Myocyte (in vitro differentiated cells): Measurements from ENCODE around the gene LRRC37A. TPM values are rescaled to one million over a fixed set of nuclear protein-coding genes. Genes with fewer than 3 reads are reported as not detected.
"Not testable (repeated sequence)": the region's sequence is repeated elsewhere in the genome, so short reads cannot be mapped to it uniquely, and the experiment has no call there.

Experiments used
- DNase-seq: peaks from one replicate; pipeline ENCODE4 v3.0.0-alpha.2; 2012; ENCODE audit warnings: low read depth
- polyA plus RNA-seq: library from polyadenylated mRNA; unstranded; fragments of >200 nt; gene quantifications from one replicate; pipeline ENCODE4 v1.2.1, GENCODE V29; 2012; ENCODE audit warnings: missing spikeins
- total RNA-seq: library from RNA; depleted of rRNA; stranded (reverse); fragments of >200 nt; gene quantifications from 2 replicates; pipeline ENCODE4 v1.2.3, GENCODE V29; 2014

The LRRC37A gene
- 1.1 and 1.5 TPM in 2 replicates for total RNA-seq
- polyA plus RNA-seq: 1.3 TPM

DNA sequence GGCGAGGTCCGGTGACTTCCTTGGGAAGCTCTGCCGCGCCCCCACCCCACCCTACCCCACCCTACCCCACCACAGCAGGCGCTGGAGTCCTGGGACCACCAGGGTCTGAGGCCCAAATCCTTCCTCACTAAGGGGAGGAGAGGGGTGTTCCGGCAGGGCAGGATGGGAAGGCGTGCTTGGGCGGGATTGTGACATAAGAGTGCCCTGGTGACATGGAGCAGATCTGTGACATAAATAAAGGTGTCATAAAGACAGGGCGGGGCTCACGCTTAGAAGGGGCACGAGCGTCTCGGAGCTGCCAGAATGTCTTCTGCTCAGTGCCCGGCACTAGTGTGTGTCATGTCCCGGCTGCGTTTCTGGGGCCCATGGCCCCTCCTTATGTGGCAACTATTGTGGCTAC, at the start of gene LRRC37A:
TSS of gene LRRC37A (plus strand) at position 301 of the 400 bp plus-strand sequence. CDS start at position 304, 3 bp downstream.
- DNase-seq: not testable (repeated sequence)

- DNase-seq: not testable (repeated sequence)
Measured at GRCh38 chr17:46249153-46249552, 45.8 kb upstream of the LRRC37A start.

DNA sequence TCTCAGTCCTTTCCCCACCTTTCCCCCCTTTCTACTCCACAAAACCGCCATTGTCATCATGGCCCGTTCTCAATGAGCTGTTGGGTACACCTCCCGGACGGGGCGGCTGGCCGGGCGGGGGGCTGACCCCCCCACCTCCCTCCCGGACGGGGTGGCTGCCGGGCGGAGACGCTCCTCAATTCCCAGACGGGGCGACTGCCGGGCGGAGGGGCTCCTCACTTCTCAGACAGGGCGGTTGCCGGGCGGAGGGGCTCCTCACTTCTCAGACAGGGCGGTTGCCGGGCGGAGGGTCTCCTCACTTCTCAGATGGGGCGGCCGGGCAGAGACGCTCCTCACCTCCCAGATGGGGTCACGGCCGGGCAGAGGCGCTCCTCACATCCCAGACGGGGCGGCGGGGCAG, 42.1 kb upstream of the LRRC37A start:
- DNase-seq: not testable (repeated sequence)

- DNase-seq: peak; percentile 31
Measured at GRCh38 chr17:46253722-46254121, 41.2 kb upstream of the LRRC37A start.

GRCh38 chr17:46254215-46254614, 40.7 kb upstream of the LRRC37A start:
- not testable (repeated sequence) for DNase-seq

DNA sequence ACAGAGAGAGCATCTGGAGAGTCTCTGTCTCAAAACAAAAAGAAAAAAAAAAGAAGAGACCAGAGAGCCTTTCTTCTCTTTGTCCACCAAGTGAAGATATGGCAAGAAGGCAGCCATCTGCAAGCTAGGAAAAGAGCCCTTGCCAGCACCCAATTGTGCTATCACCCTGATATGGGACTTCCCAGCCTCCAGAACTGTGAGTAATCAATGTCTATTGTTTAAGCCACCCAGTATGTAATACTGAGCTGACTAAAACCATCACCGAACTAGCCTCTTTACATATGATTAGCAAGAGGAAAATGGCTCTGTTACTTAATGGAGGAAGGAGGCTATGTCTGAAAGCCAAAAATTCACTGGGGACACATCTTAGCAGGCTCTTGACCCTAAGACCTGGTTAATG, 38.6 kb upstream of the LRRC37A start:
- not testable (repeated sequence) for DNase-seq

GRCh38 chr17:46259845-46260661, 34.9 kb upstream of the LRRC37A start:
- DNase-seq: not testable (repeated sequence)

GRCh38 chr17:46262271-46262670, 32.7 kb upstream of the LRRC37A start:
- no peak for DNase-seq

- peak; percentile 62 for DNase-seq
Measured at GRCh38 chr17:46264456-46265198, 30.3 kb upstream of the LRRC37A start.

DNA sequence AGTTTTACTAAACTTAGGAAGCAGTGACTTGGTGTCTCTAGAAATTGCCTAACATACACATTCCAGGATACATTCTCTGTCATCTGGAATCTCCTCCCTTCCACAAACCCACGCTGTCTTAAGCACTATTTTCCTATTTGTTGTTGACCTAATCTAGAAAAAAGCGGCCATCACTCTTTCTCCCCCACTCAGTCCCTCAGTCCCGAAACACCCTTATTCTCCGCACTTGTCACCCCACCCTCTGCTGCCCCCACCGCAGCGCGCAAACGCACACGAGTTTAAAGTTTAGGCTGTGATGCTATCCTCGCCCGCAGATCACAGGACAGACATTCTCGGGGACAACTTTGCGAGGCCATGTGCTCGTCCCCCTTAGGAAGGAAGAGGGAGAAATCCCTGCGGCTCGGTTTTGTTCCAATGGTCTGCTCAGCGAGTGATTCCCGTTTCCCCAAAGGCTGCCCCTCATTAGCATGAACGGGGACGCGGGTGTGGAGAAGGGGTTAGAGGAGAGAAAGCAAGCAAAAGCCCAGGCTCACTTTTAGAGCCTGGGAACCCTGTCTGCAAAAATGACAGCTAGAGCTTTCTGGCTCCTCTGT, 28.8 kb upstream of the LRRC37A start:
- not testable (repeated sequence) for DNase-seq

DNA sequence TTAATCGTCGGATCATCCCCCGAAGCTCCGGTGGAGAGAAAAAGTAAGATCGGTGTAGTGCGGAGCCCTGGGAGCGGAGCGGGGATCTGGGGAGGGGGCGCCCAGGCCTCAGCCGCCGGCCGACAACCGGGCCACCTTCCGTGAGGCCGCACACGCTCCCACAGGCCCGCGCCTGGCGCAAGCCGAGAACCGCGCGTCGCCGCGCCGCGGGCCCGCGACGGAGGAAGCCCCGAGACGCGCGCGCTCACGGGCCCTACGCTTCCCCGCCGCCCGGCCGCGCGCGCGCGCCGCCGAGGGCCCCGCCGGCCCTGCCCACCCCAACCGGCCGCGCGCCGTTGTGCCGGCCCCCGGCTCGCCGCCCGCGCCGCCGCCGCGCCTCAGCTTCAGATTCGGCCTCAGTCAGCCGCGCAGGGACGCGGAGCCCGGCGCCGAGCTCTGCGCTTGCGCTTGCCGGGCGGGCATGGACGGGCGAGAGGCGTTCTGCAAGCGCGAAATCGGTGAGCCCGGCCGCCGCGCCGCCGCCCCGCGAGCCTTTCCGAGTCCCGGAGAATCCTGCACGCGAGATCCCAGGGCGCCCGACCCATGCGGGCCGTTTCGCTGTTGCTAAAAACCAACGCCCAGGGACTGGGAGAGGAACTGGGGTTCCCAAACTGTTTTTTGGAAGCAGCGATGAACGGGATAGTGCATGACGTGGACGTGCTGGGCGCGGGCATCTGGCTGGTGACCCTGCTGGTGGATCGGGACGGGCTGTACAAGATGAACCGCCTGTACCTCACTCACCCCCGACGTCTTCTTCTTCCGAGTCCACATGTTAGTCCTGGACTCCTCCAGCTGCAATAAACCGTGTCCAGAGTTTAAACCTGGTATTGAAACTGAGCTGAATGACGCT, 28.0 kb upstream of the LRRC37A start:
- DNase-seq: peak; percentile 87

GRCh38 chr17:46270032-46270431, 24.9 kb upstream of the LRRC37A start:
- no peak for DNase-seq

DNA sequence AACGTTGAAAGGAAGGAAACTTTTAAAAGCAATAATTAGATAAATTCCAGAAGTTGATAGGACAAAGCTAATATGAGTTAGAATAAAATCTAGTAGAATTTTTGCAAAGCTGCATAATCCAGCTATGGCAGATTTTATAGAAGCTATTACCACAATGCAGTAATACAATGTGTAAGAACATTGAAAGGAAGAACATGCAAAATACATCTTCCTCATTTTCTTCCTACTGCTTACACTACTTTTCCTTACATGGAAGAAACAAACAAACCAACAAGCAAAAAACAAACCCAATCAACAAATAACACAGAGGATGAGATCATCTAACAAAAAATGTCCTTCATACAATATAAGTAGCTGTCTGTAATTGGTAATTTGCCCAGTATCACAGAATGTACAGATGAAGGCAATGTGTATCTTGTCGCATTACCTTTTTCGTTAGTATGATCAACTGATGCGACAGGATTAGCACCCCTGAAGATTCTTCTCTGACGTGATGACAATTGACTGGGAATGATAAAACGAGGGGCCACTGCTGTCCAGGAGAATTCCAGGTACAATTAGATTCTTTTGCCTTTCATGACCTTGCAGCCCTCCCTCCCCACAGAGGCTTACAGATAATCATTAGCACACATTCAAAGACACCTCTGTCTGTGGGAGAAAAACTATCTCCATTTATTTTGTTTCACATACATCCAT, 21.2 kb upstream of the LRRC37A start:
- no peak for DNase-seq

DNA sequence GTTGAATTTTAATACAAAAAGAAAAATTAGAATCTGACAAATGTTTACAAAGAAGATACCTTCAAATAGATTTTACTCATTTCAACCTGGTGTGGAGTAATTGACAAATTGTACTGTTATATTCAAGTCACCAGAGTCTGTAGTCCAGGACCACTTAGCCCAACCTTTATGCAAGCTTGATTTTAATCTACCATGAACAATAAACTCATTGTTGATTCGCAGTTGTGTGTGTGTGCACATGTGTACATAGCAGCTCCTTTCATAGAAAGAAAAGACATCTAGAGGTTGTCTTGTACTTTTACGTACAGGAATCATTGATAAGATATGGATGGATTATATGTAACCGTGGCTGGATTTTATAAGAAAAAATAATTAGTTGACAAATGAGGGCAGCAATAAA, 20.7 kb upstream of the LRRC37A start:
- no peak for DNase-seq

DNA sequence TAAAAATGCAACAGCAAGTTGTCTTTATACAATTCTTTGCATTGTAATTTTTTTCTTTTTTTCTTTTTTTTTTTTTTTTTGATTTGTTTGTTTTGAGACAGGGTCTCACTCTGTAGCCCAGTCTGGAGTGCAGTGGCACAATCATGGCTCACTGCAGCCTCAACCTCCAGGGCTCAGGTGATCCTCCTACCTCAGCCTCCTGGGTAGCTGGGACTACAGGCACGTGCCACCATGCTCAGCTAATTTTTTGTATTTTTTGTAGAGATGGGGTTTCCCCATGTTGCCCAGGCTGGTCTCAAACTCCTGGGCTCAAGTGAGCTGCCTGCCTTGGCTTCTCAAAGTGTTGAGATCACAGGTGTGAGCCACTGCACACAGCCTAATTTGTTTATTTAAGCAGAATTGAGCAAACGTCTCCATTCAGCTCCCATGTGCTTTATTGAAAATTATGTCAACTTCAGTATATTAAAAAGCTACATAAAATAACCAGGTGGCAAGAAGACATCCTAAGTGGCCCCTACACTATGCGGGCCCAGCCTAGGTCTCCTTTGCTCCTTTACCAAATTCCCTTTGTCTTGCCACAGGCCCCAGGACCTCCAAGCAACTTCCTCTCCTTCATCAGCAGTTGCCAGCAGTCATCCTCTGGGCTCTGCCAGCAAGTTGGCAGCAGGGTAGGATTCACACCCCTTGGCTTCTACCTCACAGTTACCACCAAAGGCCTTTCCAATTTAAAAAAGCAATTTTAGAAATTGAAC, 18.0 kb upstream of the LRRC37A start:
- not testable (repeated sequence) for DNase-seq

- DNase-seq: not testable (repeated sequence)
Measured at GRCh38 chr17:46281336-46281735, 13.6 kb upstream of the LRRC37A start.

- not testable (repeated sequence) for DNase-seq
Measured at GRCh38 chr17:46282635-46283034, 12.3 kb upstream of the LRRC37A start.

GRCh38 chr17:46284467-46284866, 10.5 kb upstream of the LRRC37A start:
- DNase-seq: peak; percentile 47

DNA sequence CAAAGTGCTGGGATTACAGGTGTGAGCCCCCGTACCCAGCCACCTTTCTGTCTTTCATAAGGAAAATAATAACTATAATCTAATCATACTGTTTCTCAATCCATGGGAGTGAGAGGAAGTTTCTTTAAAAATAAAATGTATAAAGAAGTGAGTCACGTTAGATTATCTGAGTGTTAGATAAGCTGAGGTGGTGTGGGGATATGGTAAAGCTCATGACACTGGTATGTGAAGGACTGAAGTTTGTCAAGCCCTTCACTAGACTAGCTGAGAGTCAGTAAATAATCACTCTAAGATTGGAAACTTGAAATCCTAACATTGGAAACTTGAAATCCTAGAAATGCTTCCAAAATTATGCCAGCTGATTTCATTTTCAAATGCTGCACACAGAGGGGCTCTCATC, 9.4 kb upstream of the LRRC37A start:
- not testable (repeated sequence) for DNase-seq
